Measurements from ENCODE around the gene C1orf185. TPM values are rescaled to one million over a fixed set of nuclear protein-coding genes. Genes with fewer than 3 reads are reported as not detected.
"Not testable (repeated sequence)": the region's sequence is repeated elsewhere in the genome, so short reads cannot be mapped to it uniquely, and the experiment has no call there.

The C1orf185 gene
- total RNA-seq, 1 experiment from 2014 or later: not detected

GRCh38 chr1:51158263-51158662, 56.2 kb downstream of the C1orf185 start:
- H3K9me3 ChIP-seq (replicated peaks): peaks cover 11% of the 10 kb centered on the region
- H3K4me1 ChIP-seq (replicated peaks): no peaks in the 10 kb centered on the region
- no peak overlapping the region for H3K27ac ChIP-seq
- no peak overlapping the region for H3K4me3 ChIP-seq
- H3K36me3 ChIP-seq: no peaks in the 10 kb centered on the region
- no peaks in the 10 kb centered on the region for H3K27me3 ChIP-seq (replicated peaks)
- no peak for DNase-seq (ENCODE audit: low read depth in 1 of 2, low spot score in 2 of 2)

GRCh38 chr1:51162560-51162959, 60.5 kb downstream of the C1orf185 start:
- H3K4me3 ChIP-seq; H3K36me3 ChIP-seq; H3K27ac ChIP-seq; DNase-seq (ENCODE audit: low read depth in 1 of 2, low spot score in 2 of 2); H3K4me1 ChIP-seq (replicated peaks); H3K27me3 ChIP-seq (replicated peaks); H3K9me3 ChIP-seq (replicated peaks): not testable (repeated sequence)

GRCh38 chr1:51165540-51165939, 63.5 kb downstream of the C1orf185 start:
- DNase-seq (ENCODE audit: low read depth in 1 of 2, low spot score in 2 of 2): no peak
- no peak overlapping the region for H3K4me3 ChIP-seq
- no peaks in the 10 kb centered on the region for H3K36me3 ChIP-seq
- no peak overlapping the region for H3K27ac ChIP-seq
- H3K27me3 ChIP-seq (replicated peaks): no peaks in the 10 kb centered on the region
- no peaks in the 10 kb centered on the region for H3K9me3 ChIP-seq (replicated peaks)
- H3K4me1 ChIP-seq (replicated peaks): no peaks in the 10 kb centered on the region

- H3K4me3 ChIP-seq: no peak overlapping the region
- H3K36me3 ChIP-seq: no peaks in the 10 kb centered on the region
- H3K4me1 ChIP-seq (replicated peaks): no peaks in the 10 kb centered on the region
- H3K27me3 ChIP-seq (replicated peaks): no peaks in the 10 kb centered on the region
- no peak overlapping the region for H3K27ac ChIP-seq
- DNase-seq (ENCODE audit: low read depth in 1 of 2, low spot score in 2 of 2): no peak
- 0 out of 2 replicates have a peak, but pooled peaks cover 3% of the 10 kb centered on the region for H3K9me3 ChIP-seq (replicated peaks)
These were observed 66.3 kb downstream of the C1orf185 start for GRCh38 chr1:51168266-51168845.

- Histone ChIP-seq H3K27ac (no peak overlapping the region), H3K9me3 (replicated peaks) (0 out of 2 replicates have a peak, but pooled peaks cover 3% of the 10 kb centered on the region), H3K27me3 (replicated peaks) (no peaks in the 10 kb centered on the region), H3K4me3 (no peak overlapping the region), H3K36me3 (no peaks in the 10 kb centered on the region), H3K4me1 (replicated peaks) (no peaks in the 10 kb centered on the region)
- no peak for DNase-seq (ENCODE audit: low read depth in 1 of 2, low spot score in 2 of 2)
These were observed 66.9 kb downstream of the C1orf185 start for GRCh38 chr1:51168936-51169335.

- Histone ChIP-seq H3K4me1 (replicated peaks) (no peaks in the 10 kb centered on the region), H3K27ac (no peak overlapping the region), H3K4me3 (no peak overlapping the region), H3K9me3 (replicated peaks) (0 out of 2 replicates have a peak, but pooled peaks cover 3% of the 10 kb centered on the region), H3K36me3 (no peaks in the 10 kb centered on the region), H3K27me3 (replicated peaks) (no peaks in the 10 kb centered on the region)
- DNase-seq (ENCODE audit: low read depth in 1 of 2, low spot score in 2 of 2): no peak
These were observed 68.3 kb downstream of the C1orf185 start for GRCh38 chr1:51170342-51170741.

GRCh38 chr1:51172811-51173210, 70.8 kb downstream of the C1orf185 start:
- H3K9me3 ChIP-seq (replicated peaks): 0 out of 2 replicates have a peak, but pooled peaks cover 3% of the 10 kb centered on the region
- H3K36me3 ChIP-seq: no peaks in the 10 kb centered on the region
- H3K4me1 ChIP-seq (replicated peaks): no peaks in the 10 kb centered on the region
- H3K4me3 ChIP-seq: no peak overlapping the region
- no peak overlapping the region for H3K27ac ChIP-seq
- DNase-seq (ENCODE audit: low read depth in 1 of 2, low spot score in 2 of 2): no peak
- no peaks in the 10 kb centered on the region for H3K27me3 ChIP-seq (replicated peaks)

- Histone ChIP-seq H3K4me3 (no peak overlapping the region), H3K9me3 (replicated peaks) (0 out of 2 replicates have a peak, but pooled peaks cover 3% of the 10 kb centered on the region)
- no peak for DNase-seq (ENCODE audit: low read depth in 1 of 2, low spot score in 2 of 2)
These were observed 73.2 kb downstream of the C1orf185 start for GRCh38 chr1:51175278-51175677.

GRCh38 chr1:51177988-51178387, 76.0 kb downstream of the C1orf185 start:
- H3K27ac ChIP-seq: not testable (repeated sequence)

More at GRCh38 chr1:51175278-51175677, 73.2 kb downstream of the C1orf185 start:
- H3K27me3 ChIP-seq (replicated peaks): no peaks in the 10 kb centered on the region
- H3K27ac ChIP-seq: no peak overlapping the region
- no peaks in the 10 kb centered on the region for H3K36me3 ChIP-seq
- no peaks in the 10 kb centered on the region for H3K4me1 ChIP-seq (replicated peaks)

GRCh38 chr1:51188230-51188629, 86.2 kb downstream of the C1orf185 start:
- Histone ChIP-seq H3K4me1 (replicated peaks) (peaks cover 5% of the 10 kb centered on the region; the same call in 1 of the 2 replicates), H3K36me3 (no peaks in the 10 kb centered on the region), H3K4me3 (no peak overlapping the region), H3K9me3 (replicated peaks) (no peaks in the 10 kb centered on the region), H3K27ac (no peak overlapping the region), H3K27me3 (replicated peaks) (no peaks in the 10 kb centered on the region)
- no peak for DNase-seq (ENCODE audit: low read depth in 1 of 2, low spot score in 2 of 2)

More at GRCh38 chr1:51177988-51178387, 76.0 kb downstream of the C1orf185 start:
- not testable (repeated sequence) for DNase-seq (ENCODE audit: low read depth in 1 of 2, low spot score in 2 of 2); H3K4me3 ChIP-seq; H3K36me3 ChIP-seq; H3K9me3 ChIP-seq (replicated peaks); H3K4me1 ChIP-seq (replicated peaks); H3K27me3 ChIP-seq (replicated peaks)

- Histone ChIP-seq H3K27me3 (replicated peaks) (no peaks in the 10 kb centered on the region), H3K36me3 (no peaks in the 10 kb centered on the region), H3K27ac (no peak overlapping the region), H3K9me3 (replicated peaks) (no peaks in the 10 kb centered on the region), H3K4me3 (no peak overlapping the region), H3K4me1 (replicated peaks) (peaks cover 5% of the 10 kb centered on the region; the same call in 1 of the 2 replicates)
- DNase-seq (ENCODE audit: low read depth in 1 of 2, low spot score in 2 of 2): peak; percentile 51 to 54
These were observed 87.5 kb downstream of the C1orf185 start for GRCh38 chr1:51189421-51190073.

- Histone ChIP-seq H3K4me3 (no peak overlapping the region), H3K9me3 (replicated peaks) (no peaks in the 10 kb centered on the region), H3K4me1 (replicated peaks) (peaks cover 5% of the 10 kb centered on the region; the same call in 1 of the 2 replicates), H3K27ac (no peak overlapping the region), H3K36me3 (no peaks in the 10 kb centered on the region), H3K27me3 (replicated peaks) (no peaks in the 10 kb centered on the region)
- no peak for DNase-seq (ENCODE audit: low read depth in 1 of 2, low spot score in 2 of 2)
These were observed 88.9 kb downstream of the C1orf185 start for GRCh38 chr1:51190961-51191360.

- Histone ChIP-seq H3K9me3 (replicated peaks) (no peaks in the 10 kb centered on the region), H3K4me3 (no peak overlapping the region), H3K27me3 (replicated peaks) (no peaks in the 10 kb centered on the region), H3K27ac (no peak overlapping the region), H3K4me1 (replicated peaks) (peaks cover 5% of the 10 kb centered on the region; the same call in 1 of the 2 replicates), H3K36me3 (no peaks in the 10 kb centered on the region)
- DNase-seq (ENCODE audit: low read depth in 1 of 2, low spot score in 2 of 2): peak; percentile 59 to 79
These were observed 90.3 kb downstream of the C1orf185 start for GRCh38 chr1:51192213-51192843.

GRCh38 chr1:51193564-51193963, 91.5 kb downstream of the C1orf185 start:
- Histone ChIP-seq H3K36me3 (no peaks in the 10 kb centered on the region), H3K9me3 (replicated peaks) (no peaks in the 10 kb centered on the region), H3K27ac (no peak overlapping the region), H3K27me3 (replicated peaks) (no peaks in the 10 kb centered on the region), H3K4me1 (replicated peaks) (peaks cover 5% of the 10 kb centered on the region; the same call in 1 of the 2 replicates), H3K4me3 (no peak overlapping the region)
- no peak for DNase-seq (ENCODE audit: low read depth in 1 of 2, low spot score in 2 of 2)
